HG03159 (cell line): ENCODE data around the gene COX10.

Source experiments
- ATAC-seq: cut with Tn5 transposase; IDR thresholded peaks from one replicate; pipeline ENCODE4 v1.9.1; 2021; ENCODE audit warnings: mild to moderate bottlenecking, moderate library complexity; ENCODE audit not compliant: unreplicated experiment

The COX10 gene

GRCh38 chr17:14245002-14245401 is 175.7 kb downstream of the COX10 start:
- ATAC-seq: no peak

- no peak for ATAC-seq
Observed at GRCh38 chr17:14245629-14246028, 176.3 kb downstream of the COX10 start.
